ENCODE measurements around the gene CAPZB. TPM values are rescaled to one million over a fixed set of nuclear protein-coding genes. Genes with fewer than 3 reads are reported as not detected.

The CAPZB gene
- total RNA-seq, 1 donor from 2014 or later = 326 TPM

- Mint-ChIP-seq H3K4me1 (ENCODE audit: low read depth, unreplicated experiment) (peaks cover 46% of the 10 kb centered on the region), H3K4me3 (ENCODE audit: unreplicated experiment) (peak overlapping the region; percentile 39), H3K27ac (ENCODE audit: unreplicated experiment) (peak overlapping the region; percentile 92), H3K27me3 (ENCODE audit: unreplicated experiment) (peaks cover 4% of the 10 kb centered on the region), H3K36me3 (ENCODE audit: unreplicated experiment) (no peaks in the 10 kb centered on the region), H3K9me3 (ENCODE audit: unreplicated experiment) (peaks cover 9% of the 10 kb centered on the region)
- DNase-seq = no peak
- no peak for TF ChIP-seq CTCF (IDR thresholded peaks at IDR 0.05; ENCODE audit: partially characterized antibody, unreplicated experiment)
Measured at GRCh38 chr1:19432943-19433718, 52.2 kb downstream of the CAPZB start.

GRCh38 chr1:19430121-19431068 is 54.9 kb downstream of the CAPZB start:
- Mint-ChIP-seq H3K4me1 (ENCODE audit: low read depth, unreplicated experiment) (peaks cover 49% of the 10 kb centered on the region), H3K36me3 (ENCODE audit: unreplicated experiment) (no peaks in the 10 kb centered on the region), H3K27ac (ENCODE audit: unreplicated experiment) (no peak overlapping the region), H3K9me3 (ENCODE audit: unreplicated experiment) (peaks cover 7% of the 10 kb centered on the region), H3K27me3 (ENCODE audit: unreplicated experiment) (peaks cover 4% of the 10 kb centered on the region), H3K4me3 (ENCODE audit: unreplicated experiment) (no peak overlapping the region)
- no peak for DNase-seq
- no peak for TF ChIP-seq CTCF (IDR thresholded peaks at IDR 0.05; ENCODE audit: partially characterized antibody, unreplicated experiment)

- H3K9me3 Mint-ChIP-seq (ENCODE audit: unreplicated experiment) = peaks cover 7% of the 10 kb centered on the region
Measured at GRCh38 chr1:19429611-19430010, 55.7 kb downstream of the CAPZB start.

GRCh38 chr1:19427087-19427781 is 58.1 kb downstream of the CAPZB start:
- no peak overlapping the region for H3K27ac Mint-ChIP-seq (ENCODE audit: unreplicated experiment)
- peaks cover 42% of the 10 kb centered on the region for H3K4me1 Mint-ChIP-seq (ENCODE audit: low read depth, unreplicated experiment)
- no peak overlapping the region for H3K4me3 Mint-ChIP-seq (ENCODE audit: unreplicated experiment)
- no peaks in the 10 kb centered on the region for H3K36me3 Mint-ChIP-seq (ENCODE audit: unreplicated experiment)
- no peaks in the 10 kb centered on the region for H3K9me3 Mint-ChIP-seq (ENCODE audit: unreplicated experiment)
- TF ChIP-seq CTCF (IDR thresholded peaks at IDR 0.05; ENCODE audit: partially characterized antibody, unreplicated experiment) = no peak
- DNase-seq = no peak
- no peaks in the 10 kb centered on the region for H3K27me3 Mint-ChIP-seq (ENCODE audit: unreplicated experiment)

More at GRCh38 chr1:19429611-19430010, 55.7 kb downstream of the CAPZB start:
- Mint-ChIP-seq H3K27me3 (ENCODE audit: unreplicated experiment) (peaks cover 4% of the 10 kb centered on the region), H3K4me1 (ENCODE audit: low read depth, unreplicated experiment) (peaks cover 52% of the 10 kb centered on the region), H3K4me3 (ENCODE audit: unreplicated experiment) (no peak overlapping the region), H3K27ac (ENCODE audit: unreplicated experiment) (no peak overlapping the region), H3K36me3 (ENCODE audit: unreplicated experiment) (no peaks in the 10 kb centered on the region)
- no peak for DNase-seq
- TF ChIP-seq CTCF (IDR thresholded peaks at IDR 0.05; ENCODE audit: partially characterized antibody, unreplicated experiment) = no peak
